ENCODE measurements around the gene RABL6.
A peak's percentile ranks its signal among the peaks of the same experiment; 100 is the strongest.
"Not testable (repeated sequence)": the region's sequence is repeated elsewhere in the genome, so short reads cannot be mapped to it uniquely, and the experiment has no call there.

The RABL6 gene

GRCh38 chr9:136762221-136762691 is 45.5 kb upstream of the RABL6 start:
- Histone ChIP-seq H3K36me3 (ENCODE audit: insufficient read depth, insufficient read length, low read length) (no peaks in the 10 kb centered on the region), H3K4me3 (ENCODE audit: insufficient read length, low read depth) (no peak overlapping the region), H3K9ac (ENCODE audit: insufficient read length, low read depth) (peak overlapping the region; percentile 76), H3K27me3 (ENCODE audit: insufficient read depth, insufficient read length) (peaks cover 3% of the 10 kb centered on the region), H3K4me1 (ENCODE audit: insufficient read depth, insufficient read length) (peaks cover 50% of the 10 kb centered on the region), H3K9me3 (ENCODE audit: insufficient read depth, low read length) (no peaks in the 10 kb centered on the region)
- TF ChIP-seq SUZ12 (IDR thresholded peaks at IDR 0.05; ENCODE audit: extremely low read depth, insufficient read depth, insufficient read length), result no peak
- no peak for TF ChIP-seq ZNF274 (IDR thresholded peaks at IDR 0.05; ENCODE audit: low read depth, low read length)
- TF ChIP-seq YY1 (IDR thresholded peaks at IDR 0.05; ENCODE audit: insufficient read depth, insufficient read length), result no peak
- no peak for DNase-seq (ENCODE audit: low read depth, low spot score)

- no peaks in the 10 kb centered on the region for H3K36me3 ChIP-seq (ENCODE audit: insufficient read depth, insufficient read length, low read length)
- TF ChIP-seq SUZ12 (IDR thresholded peaks at IDR 0.05; ENCODE audit: extremely low read depth, insufficient read depth, insufficient read length) (no peak), YY1 (IDR thresholded peaks at IDR 0.05; ENCODE audit: insufficient read depth, insufficient read length) (no peak), ZNF274 (IDR thresholded peaks at IDR 0.05; ENCODE audit: low read depth, low read length) (no peak)
- peak; percentile 95 for DNase-seq (ENCODE audit: low read depth, low spot score)
- H3K27me3 ChIP-seq (ENCODE audit: insufficient read depth, insufficient read length), result peaks cover 8% of the 10 kb centered on the region
- H3K9me3 ChIP-seq (ENCODE audit: insufficient read depth, low read length), result no peaks in the 10 kb centered on the region
- H3K4me1 ChIP-seq (ENCODE audit: insufficient read depth, insufficient read length), result peaks cover 46% of the 10 kb centered on the region
- peak overlapping the region; percentile 23 for H3K9ac ChIP-seq (ENCODE audit: insufficient read length, low read depth)
- H3K4me3 ChIP-seq (ENCODE audit: insufficient read length, low read depth), result peak overlapping the region; percentile 15
Measured at GRCh38 chr9:136762915-136763648, 44.7 kb upstream of the RABL6 start.

DNA sequence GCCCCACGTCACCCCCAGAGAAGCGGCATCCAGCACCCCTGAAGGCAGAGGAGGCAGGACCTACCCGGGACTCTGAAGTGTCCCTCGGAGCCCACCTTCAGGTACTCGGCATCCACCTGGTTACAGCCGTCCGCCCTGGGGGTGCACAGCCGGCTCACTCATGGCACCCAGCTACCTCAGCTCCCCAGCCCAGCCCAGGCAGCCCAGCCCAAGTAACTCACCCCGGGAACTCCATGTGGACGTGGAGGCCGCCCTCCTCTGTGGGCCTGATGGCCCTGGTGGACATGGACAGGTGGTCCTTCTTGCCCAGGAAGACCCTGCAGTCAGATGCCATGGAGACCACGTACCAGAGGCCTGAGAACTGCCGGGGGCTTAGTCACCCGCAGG is 44.1 kb upstream of the RABL6 start:
- Histone ChIP-seq H3K9ac (ENCODE audit: insufficient read length, low read depth) (peak overlapping the region; percentile 23), H3K4me1 (ENCODE audit: insufficient read depth, insufficient read length) (peaks cover 44% of the 10 kb centered on the region), H3K4me3 (ENCODE audit: insufficient read length, low read depth) (no peak overlapping the region), H3K27me3 (ENCODE audit: insufficient read depth, insufficient read length) (peaks cover 10% of the 10 kb centered on the region), H3K36me3 (ENCODE audit: insufficient read depth, insufficient read length, low read length) (no peaks in the 10 kb centered on the region), H3K9me3 (ENCODE audit: insufficient read depth, low read length) (no peaks in the 10 kb centered on the region)
- DNase-seq (ENCODE audit: low read depth, low spot score), result no peak
- no peak for TF ChIP-seq ZNF274 (IDR thresholded peaks at IDR 0.05; ENCODE audit: low read depth, low read length)
- no peak for TF ChIP-seq SUZ12 (IDR thresholded peaks at IDR 0.05; ENCODE audit: extremely low read depth, insufficient read depth, insufficient read length)
- no peak for TF ChIP-seq YY1 (IDR thresholded peaks at IDR 0.05; ENCODE audit: insufficient read depth, insufficient read length)

DNA sequence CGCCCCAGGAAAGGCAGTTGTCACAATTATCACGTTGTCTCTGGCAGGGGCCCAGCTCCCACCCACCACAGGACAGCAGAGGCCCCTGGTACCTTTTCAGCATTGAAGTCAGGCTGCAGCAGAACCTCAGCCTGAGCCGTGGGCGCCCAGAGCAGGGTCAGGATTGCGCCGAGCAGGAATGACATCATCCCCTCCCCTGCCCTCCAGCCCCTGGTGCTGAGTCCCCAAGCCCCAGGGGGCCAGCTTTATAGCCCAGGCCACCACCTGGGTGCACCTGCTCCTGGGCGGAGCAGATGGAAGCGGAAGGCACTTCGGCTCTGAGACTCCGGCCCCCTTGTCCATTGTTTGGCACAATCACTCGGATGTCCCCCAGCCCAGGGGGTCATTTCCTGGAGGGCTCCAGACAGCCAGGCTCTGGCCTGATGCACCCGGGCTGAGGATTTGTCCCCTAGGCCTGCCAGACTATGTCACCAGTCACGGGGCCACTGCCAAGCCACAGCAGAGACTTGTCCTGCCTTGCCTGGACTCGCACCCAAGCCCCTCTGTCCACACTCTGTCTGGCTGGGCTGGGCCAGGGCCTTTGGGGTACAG is 43.4 kb upstream of the RABL6 start, which contains the start of gene LCN15:
LCN15 (minus strand) TSS at position 218 of the 591 bp plus-strand sequence; CDS start at position 188, 30 bp downstream.
- Histone ChIP-seq H3K4me3 (ENCODE audit: insufficient read length, low read depth) (peak within 1 kb of the TSS; percentile 15), H3K9me3 (ENCODE audit: insufficient read depth, low read length) (no peaks in the 10 kb centered on the region)

DNA sequence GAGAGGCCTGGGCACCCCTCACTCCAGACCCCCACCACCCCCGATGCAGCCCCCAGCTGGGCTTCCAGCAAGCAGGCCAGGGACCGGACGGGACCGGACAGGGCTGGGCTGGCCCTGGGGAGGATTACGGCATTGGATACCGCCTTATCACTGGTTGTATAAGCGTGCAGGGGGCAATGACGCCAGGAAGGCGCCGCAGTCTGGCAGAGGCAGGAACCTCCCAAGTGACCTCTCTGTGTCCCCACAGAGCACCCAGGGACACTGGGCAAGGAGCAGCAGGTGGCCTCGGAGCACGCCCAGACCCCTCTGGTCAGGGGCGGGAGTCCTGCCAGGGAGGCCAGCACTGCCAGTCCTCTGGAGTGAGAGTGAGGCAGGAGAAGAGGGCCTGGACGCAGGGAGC is 42.7 kb upstream of the RABL6 start:
- no peaks in the 10 kb centered on the region for H3K9me3 ChIP-seq (ENCODE audit: insufficient read depth, low read length)
- peaks cover 10% of the 10 kb centered on the region for H3K27me3 ChIP-seq (ENCODE audit: insufficient read depth, insufficient read length)
- DNase-seq (ENCODE audit: low read depth, low spot score), result no peak
- no peak overlapping the region for H3K4me3 ChIP-seq (ENCODE audit: insufficient read length, low read depth)
- TF ChIP-seq ZNF274 (IDR thresholded peaks at IDR 0.05; ENCODE audit: low read depth, low read length) (no peak), YY1 (IDR thresholded peaks at IDR 0.05; ENCODE audit: insufficient read depth, insufficient read length) (no peak), SUZ12 (IDR thresholded peaks at IDR 0.05; ENCODE audit: extremely low read depth, insufficient read depth, insufficient read length) (no peak)
- peak overlapping the region; percentile 17 for H3K9ac ChIP-seq (ENCODE audit: insufficient read length, low read depth)
- peaks cover 38% of the 10 kb centered on the region for H3K4me1 ChIP-seq (ENCODE audit: insufficient read depth, insufficient read length)
- H3K36me3 ChIP-seq (ENCODE audit: insufficient read depth, insufficient read length, low read length), result no peaks in the 10 kb centered on the region

More for the DNA sequence above, 43.4 kb upstream of the RABL6 start, which contains the start of gene LCN15:
- H3K4me1 ChIP-seq (ENCODE audit: insufficient read depth, insufficient read length), result peaks cover 43% of the 10 kb centered on the region
- no peak for DNase-seq (ENCODE audit: low read depth, low spot score)
- H3K36me3 ChIP-seq (ENCODE audit: insufficient read depth, insufficient read length, low read length), result no peaks in the 10 kb centered on the region
- TF ChIP-seq ZNF274 (IDR thresholded peaks at IDR 0.05; ENCODE audit: low read depth, low read length) (no peak), YY1 (IDR thresholded peaks at IDR 0.05; ENCODE audit: insufficient read depth, insufficient read length) (no peak), SUZ12 (IDR thresholded peaks at IDR 0.05; ENCODE audit: extremely low read depth, insufficient read depth, insufficient read length) (no peak)
- H3K27me3 ChIP-seq (ENCODE audit: insufficient read depth, insufficient read length), result peaks cover 10% of the 10 kb centered on the region
- H3K9ac ChIP-seq (ENCODE audit: insufficient read length, low read depth), result peak within 1 kb of the TSS; percentile 23

DNA sequence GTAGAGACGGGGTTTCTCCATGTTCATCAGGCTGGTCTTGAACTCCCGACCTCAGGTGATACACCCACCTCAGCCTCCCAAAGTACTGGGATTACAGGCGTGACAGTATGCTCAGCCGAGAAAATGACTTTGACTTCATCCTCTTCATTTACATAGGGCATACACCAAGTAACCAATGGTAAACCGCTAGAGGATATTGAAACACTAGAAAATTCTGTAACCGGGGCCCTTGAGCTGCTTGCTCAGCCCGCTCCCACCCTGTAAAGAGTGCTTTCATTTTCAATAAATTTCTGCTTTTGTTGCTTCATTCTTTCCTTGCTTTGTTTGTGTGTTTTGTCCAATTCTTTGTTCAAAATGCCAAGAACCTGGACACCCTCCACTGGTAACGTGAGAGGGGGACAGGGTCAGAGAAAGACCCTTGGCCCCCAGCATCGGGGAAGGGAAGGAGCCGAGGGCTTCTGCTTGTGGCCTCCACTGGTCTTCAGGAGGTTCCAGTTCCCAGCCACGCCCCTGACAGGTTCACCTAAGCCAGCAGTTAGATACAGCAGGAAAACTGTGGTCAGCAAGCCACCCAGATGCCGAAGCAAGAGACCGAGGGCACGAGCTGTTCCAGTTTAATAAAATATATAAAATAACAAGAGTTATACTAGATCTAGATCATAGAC is 41.9 kb upstream of the RABL6 start:
- H3K9me3 ChIP-seq (ENCODE audit: insufficient read depth, low read length); H3K27me3 ChIP-seq (ENCODE audit: insufficient read depth, insufficient read length); H3K4me3 ChIP-seq (ENCODE audit: insufficient read length, low read depth); H3K9ac ChIP-seq (ENCODE audit: insufficient read length, low read depth); H3K36me3 ChIP-seq (ENCODE audit: insufficient read depth, insufficient read length, low read length); DNase-seq (ENCODE audit: low read depth, low spot score): not testable (repeated sequence)
- H3K4me1 ChIP-seq (ENCODE audit: insufficient read depth, insufficient read length), result peaks cover 30% of the 10 kb centered on the region

DNA sequence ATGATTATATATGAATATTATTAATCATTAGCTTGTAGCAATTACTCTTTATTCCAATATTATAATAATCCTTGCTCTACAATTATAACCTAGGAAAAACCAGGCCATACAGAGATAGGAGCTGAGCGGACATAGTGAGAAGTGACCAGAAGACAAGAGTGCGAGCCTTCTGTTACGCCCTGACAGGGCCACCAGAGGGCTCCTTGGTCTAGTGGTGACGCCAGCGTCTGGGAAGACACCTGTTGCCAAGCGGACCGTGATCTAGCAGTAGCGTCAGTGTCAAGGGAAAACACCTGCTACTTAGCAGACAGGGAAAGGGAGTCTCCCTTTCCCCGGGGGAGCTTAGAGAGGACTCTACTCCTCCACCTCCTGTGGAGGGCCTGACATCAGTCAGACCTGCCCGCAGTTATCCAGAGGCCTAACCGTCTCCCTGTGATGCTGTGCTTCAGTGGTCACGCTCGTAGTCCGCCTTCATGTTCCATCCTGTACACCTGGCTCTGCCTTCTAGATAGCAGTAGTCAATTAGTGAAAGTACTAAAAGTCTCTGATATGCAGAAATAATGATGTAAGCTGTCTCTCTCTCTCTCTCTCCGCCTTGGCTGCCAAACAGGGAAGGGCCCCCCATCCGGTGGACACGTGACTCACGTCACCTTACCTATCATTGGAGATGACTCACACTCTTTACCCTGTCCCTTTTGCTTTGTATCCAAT is 41.2 kb upstream of the RABL6 start:
- not testable (repeated sequence) for H3K27me3 ChIP-seq (ENCODE audit: insufficient read depth, insufficient read length); H3K9ac ChIP-seq (ENCODE audit: insufficient read length, low read depth); DNase-seq (ENCODE audit: low read depth, low spot score); H3K9me3 ChIP-seq (ENCODE audit: insufficient read depth, low read length); H3K4me3 ChIP-seq (ENCODE audit: insufficient read length, low read depth); H3K36me3 ChIP-seq (ENCODE audit: insufficient read depth, insufficient read length, low read length)
- peaks cover 31% of the 10 kb centered on the region for H3K4me1 ChIP-seq (ENCODE audit: insufficient read depth, insufficient read length)
